ENCODE data around the gene NR3C2. TPM values are rescaled to one million over a fixed set of nuclear protein-coding genes. Genes with fewer than 3 reads are reported as not detected.

Gene NR3C2
- polyA plus RNA-seq, 1 of the 3 experiments (the other 2 are of a cell fraction) = 0.02 TPM

- H3K79me2 ChIP-seq (ENCODE audit: insufficient read depth) = no peaks in the 10 kb centered on the region; the same call in 1 of the 2 replicates
- H3K36me3 ChIP-seq (replicated peaks in 1 of 2; ENCODE audit: control insufficient read depth in 1 of 2, insufficient read depth in 2 of 2, low read length in 1 of 2) = peaks cover 3 to 24% of the 10 kb centered on the region in 2 experiments
- peaks cover 0 to 32% of the 10 kb centered on the region in 2 experiments; a peak in 2 of 4 replicates for H3K4me1 ChIP-seq (ENCODE audit: control insufficient read depth in 1 of 2, insufficient read depth in 2 of 2, low read depth in 1 of 2, low read length in 1 of 2)
- H3F3A ChIP-seq (replicated peaks; ENCODE audit: insufficient read depth) = no peaks in the 10 kb centered on the region
- POLR2A ChIA-PET = no interaction called here
- H3K9ac ChIP-seq = no peak overlapping the region
- no peak overlapping the region for H3K4me3 ChIP-seq (ENCODE audit: low read depth in 2 of 2, low read length in 1 of 2)
- no peak overlapping the region for H3K4me2 ChIP-seq
- CTCF ChIA-PET = interaction anchor here (0.7 to 2.1 kb wide), 10 partner anchors 10 to 322 kb away, joined by 3 to 6 read pairs (median 4); no protein-coding TSS in a partner anchor
- H2AFZ ChIP-seq (ENCODE audit: low read depth) = no peak overlapping the region
- peak overlapping the region in 1 of 2 experiments; percentile 60; a peak in 1 of 4 replicates for H3K27ac ChIP-seq (ENCODE audit: low read depth in 2 of 2, low read length in 1 of 2)
- 96% methylated on average over 5 of the region's 6 CpGs for WGBS (ENCODE audit: low lambda C conversion rate)
- H4K20me1 ChIP-seq (ENCODE audit: insufficient read depth) = 0 out of 2 replicates have a peak, but pooled peaks cover 7% of the 10 kb centered on the region
- TF ChIP-seq, protein P1, sequence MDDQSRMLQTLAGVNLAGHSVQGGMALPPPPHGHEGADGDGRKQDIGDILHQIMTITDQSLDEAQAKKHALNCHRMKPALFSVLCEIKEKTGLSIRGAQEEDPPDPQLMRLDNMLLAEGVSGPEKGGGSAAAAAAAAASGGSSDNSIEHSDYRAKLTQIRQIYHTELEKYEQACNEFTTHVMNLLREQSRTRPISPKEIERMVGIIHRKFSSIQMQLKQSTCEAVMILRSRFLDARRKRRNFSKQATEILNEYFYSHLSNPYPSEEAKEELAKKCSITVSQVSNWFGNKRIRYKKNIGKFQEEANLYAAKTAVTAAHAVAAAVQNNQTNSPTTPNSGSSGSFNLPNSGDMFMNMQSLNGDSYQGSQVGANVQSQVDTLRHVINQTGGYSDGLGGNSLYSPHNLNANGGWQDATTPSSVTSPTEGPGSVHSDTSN (IDR thresholded peaks at IDR 0.05) = 0 out of 2 replicates have a peak, but pooled peaks have one; percentile 17
- no peak for TF ChIP-seq EP300 (IDR thresholded peaks at IDR 0.05; ENCODE audit: borderline replicate concordance in 1 of 2, low read depth in 1 of 2, low read length in 1 of 2)
- DNase-seq = no peak
- H3K9me2 ChIP-seq = no peaks in the 10 kb centered on the region
- H3K27me3 ChIP-seq (ENCODE audit: insufficient read depth) = no peaks in the 10 kb centered on the region
- no peaks in the 10 kb centered on the region for H3K9me3 ChIP-seq
Measured at GRCh38 chr4:148067301-148067916, 374.8 kb downstream of the NR3C2 start.

GRCh38 chr4:148065075-148065474 is 377.1 kb downstream of the NR3C2 start:
- H3K36me3 ChIP-seq (replicated peaks in 1 of 2; ENCODE audit: control insufficient read depth in 1 of 2, insufficient read depth in 2 of 2, low read length in 1 of 2) = peaks cover 3 to 22% of the 10 kb centered on the region in 2 experiments
- H3K4me1 ChIP-seq (ENCODE audit: control insufficient read depth in 1 of 2, insufficient read depth in 2 of 2, low read depth in 1 of 2, low read length in 1 of 2) = peaks cover 0 to 32% of the 10 kb centered on the region in 2 experiments; a peak in 2 of 4 replicates
- no peak overlapping the region for H2AFZ ChIP-seq (ENCODE audit: low read depth)
- H3F3A ChIP-seq (replicated peaks; ENCODE audit: insufficient read depth) = no peaks in the 10 kb centered on the region
- H3K4me2 ChIP-seq = no peak overlapping the region
- no peak overlapping the region for H3K9ac ChIP-seq
- no peak for TF ChIP-seq CHD2 (IDR thresholded peaks at IDR 0.05; ENCODE audit: low read length, partially characterized antibody)
- ChIA-PET POLR2A (no interaction called here), CTCF (no interaction called here)
- H3K9me2 ChIP-seq = no peaks in the 10 kb centered on the region
- no peaks in the 10 kb centered on the region for H3K9me3 ChIP-seq
- 0 out of 2 replicates have a peak, but pooled peaks cover 7% of the 10 kb centered on the region for H4K20me1 ChIP-seq (ENCODE audit: insufficient read depth)
- no peak overlapping the region for H3K27ac ChIP-seq (ENCODE audit: low read depth in 2 of 2, low read length in 1 of 2)
- WGBS (ENCODE audit: low lambda C conversion rate) = 88% methylated on average over 5 of the region's 5 CpGs
- DNase-seq = no peak
- no peaks in the 10 kb centered on the region for H3K27me3 ChIP-seq (ENCODE audit: insufficient read depth)
- H3K4me3 ChIP-seq (ENCODE audit: low read depth in 2 of 2, low read length in 1 of 2) = no peak overlapping the region
- H3K79me2 ChIP-seq (ENCODE audit: insufficient read depth) = no peaks in the 10 kb centered on the region; the same call in 1 of the 2 replicates

DNA sequence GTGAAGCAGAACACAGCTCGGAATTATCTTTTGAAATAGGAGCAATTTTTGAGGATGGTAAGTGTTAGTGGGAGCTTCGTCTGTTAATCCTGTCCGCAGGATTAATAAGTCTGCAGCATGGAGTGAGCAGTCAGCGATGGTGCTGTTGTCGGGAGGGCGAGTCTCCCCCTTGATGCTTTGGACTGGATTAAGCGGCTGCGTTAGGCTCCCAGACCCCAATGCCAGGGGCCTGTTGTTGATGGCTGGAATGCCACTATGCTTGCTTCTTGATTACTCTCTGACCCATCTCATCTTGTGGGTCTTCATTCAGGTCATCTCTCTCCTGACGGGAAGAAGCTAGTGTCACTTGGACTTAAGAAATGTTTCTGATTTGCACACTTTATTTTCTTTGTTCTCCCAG is 377.8 kb downstream of the NR3C2 start:
- H4K20me1 ChIP-seq (ENCODE audit: insufficient read depth) = 0 out of 2 replicates have a peak, but pooled peaks cover 7% of the 10 kb centered on the region
- H3K79me2 ChIP-seq (ENCODE audit: insufficient read depth) = no peaks in the 10 kb centered on the region; the same call in 1 of the 2 replicates
- no peak overlapping the region for H2AFZ ChIP-seq (ENCODE audit: low read depth)
- H3K9ac ChIP-seq = no peak overlapping the region
- WGBS (ENCODE audit: low lambda C conversion rate) = 94% methylated on average over 9 of the region's 9 CpGs
- H3K36me3 ChIP-seq (replicated peaks in 1 of 2; ENCODE audit: control insufficient read depth in 1 of 2, insufficient read depth in 2 of 2, low read length in 1 of 2) = peaks cover 3 to 22% of the 10 kb centered on the region in 2 experiments
- no peaks in the 10 kb centered on the region for H3K27me3 ChIP-seq (ENCODE audit: insufficient read depth)
- H3K4me1 ChIP-seq (ENCODE audit: control insufficient read depth in 1 of 2, insufficient read depth in 2 of 2, low read depth in 1 of 2, low read length in 1 of 2) = peaks cover 0 to 32% of the 10 kb centered on the region in 2 experiments; a peak in 2 of 4 replicates
- POLR2A ChIA-PET = no interaction called here
- no peaks in the 10 kb centered on the region for H3K9me3 ChIP-seq
- H3K9me2 ChIP-seq = no peaks in the 10 kb centered on the region
- no peak for DNase-seq
- no peak overlapping the region for H3K27ac ChIP-seq (ENCODE audit: low read depth in 2 of 2, low read length in 1 of 2)
- H3F3A ChIP-seq (replicated peaks; ENCODE audit: insufficient read depth) = no peaks in the 10 kb centered on the region
- H3K4me2 ChIP-seq = no peak overlapping the region
- H3K4me3 ChIP-seq (ENCODE audit: low read depth in 2 of 2, low read length in 1 of 2) = no peak overlapping the region
- CTCF ChIA-PET = no interaction called here
- TF ChIP-seq, protein P2, sequence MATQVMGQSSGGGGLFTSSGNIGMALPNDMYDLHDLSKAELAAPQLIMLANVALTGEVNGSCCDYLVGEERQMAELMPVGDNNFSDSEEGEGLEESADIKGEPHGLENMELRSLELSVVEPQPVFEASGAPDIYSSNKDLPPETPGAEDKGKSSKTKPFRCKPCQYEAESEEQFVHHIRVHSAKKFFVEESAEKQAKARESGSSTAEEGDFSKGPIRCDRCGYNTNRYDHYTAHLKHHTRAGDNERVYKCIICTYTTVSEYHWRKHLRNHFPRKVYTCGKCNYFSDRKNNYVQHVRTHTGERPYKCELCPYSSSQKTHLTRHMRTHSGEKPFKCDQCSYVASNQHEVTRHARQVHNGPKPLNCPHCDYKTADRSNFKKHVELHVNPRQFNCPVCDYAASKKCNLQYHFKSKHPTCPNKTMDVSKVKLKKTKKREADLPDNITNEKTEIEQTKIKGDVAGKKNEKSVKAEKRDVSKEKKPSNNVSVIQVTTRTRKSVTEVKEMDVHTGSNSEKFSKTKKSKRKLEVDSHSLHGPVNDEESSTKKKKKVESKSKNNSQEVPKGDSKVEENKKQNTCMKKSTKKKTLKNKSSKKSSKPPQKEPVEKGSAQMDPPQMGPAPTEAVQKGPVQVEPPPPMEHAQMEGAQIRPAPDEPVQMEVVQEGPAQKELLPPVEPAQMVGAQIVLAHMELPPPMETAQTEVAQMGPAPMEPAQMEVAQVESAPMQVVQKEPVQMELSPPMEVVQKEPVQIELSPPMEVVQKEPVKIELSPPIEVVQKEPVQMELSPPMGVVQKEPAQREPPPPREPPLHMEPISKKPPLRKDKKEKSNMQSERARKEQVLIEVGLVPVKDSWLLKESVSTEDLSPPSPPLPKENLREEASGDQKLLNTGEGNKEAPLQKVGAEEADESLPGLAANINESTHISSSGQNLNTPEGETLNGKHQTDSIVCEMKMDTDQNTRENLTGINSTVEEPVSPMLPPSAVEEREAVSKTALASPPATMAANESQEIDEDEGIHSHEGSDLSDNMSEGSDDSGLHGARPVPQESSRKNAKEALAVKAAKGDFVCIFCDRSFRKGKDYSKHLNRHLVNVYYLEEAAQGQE (IDR thresholded peaks at IDR 0.05; ENCODE audit: low read depth, low read length) = no peak
- TF ChIP-seq EZH2phosphoT487 (IDR thresholded peaks at IDR 0.05; ENCODE audit: borderline replicate concordance, low read depth) (no peak), TAF1 (IDR thresholded peaks at IDR 0.05; ENCODE audit: borderline replicate concordance, low read depth, low read length) (no peak), NFIC (IDR thresholded peaks at IDR 0.05; ENCODE audit: borderline replicate concordance) (no peak), FOXJ3 (CRISPR knock-in tag; IDR thresholded peaks at IDR 0.05) (no peak)
- TF ChIP-seq, protein P3, sequence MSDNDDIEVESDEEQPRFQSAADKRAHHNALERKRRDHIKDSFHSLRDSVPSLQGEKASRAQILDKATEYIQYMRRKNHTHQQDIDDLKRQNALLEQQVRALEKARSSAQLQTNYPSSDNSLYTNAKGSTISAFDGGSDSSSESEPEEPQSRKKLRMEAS (IDR thresholded peaks at IDR 0.05; ENCODE audit: low read depth) = no peak
- TF ChIP-seq, protein P4, sequence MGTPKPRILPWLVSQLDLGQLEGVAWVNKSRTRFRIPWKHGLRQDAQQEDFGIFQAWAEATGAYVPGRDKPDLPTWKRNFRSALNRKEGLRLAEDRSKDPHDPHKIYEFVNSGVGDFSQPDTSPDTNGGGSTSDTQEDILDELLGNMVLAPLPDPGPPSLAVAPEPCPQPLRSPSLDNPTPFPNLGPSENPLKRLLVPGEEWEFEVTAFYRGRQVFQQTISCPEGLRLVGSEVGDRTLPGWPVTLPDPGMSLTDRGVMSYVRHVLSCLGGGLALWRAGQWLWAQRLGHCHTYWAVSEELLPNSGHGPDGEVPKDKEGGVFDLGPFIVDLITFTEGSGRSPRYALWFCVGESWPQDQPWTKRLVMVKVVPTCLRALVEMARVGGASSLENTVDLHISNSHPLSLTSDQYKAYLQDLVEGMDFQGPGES (IDR thresholded peaks at IDR 0.05; ENCODE audit: low read depth, low read length) = no peak
- TF ChIP-seq, protein P5, sequence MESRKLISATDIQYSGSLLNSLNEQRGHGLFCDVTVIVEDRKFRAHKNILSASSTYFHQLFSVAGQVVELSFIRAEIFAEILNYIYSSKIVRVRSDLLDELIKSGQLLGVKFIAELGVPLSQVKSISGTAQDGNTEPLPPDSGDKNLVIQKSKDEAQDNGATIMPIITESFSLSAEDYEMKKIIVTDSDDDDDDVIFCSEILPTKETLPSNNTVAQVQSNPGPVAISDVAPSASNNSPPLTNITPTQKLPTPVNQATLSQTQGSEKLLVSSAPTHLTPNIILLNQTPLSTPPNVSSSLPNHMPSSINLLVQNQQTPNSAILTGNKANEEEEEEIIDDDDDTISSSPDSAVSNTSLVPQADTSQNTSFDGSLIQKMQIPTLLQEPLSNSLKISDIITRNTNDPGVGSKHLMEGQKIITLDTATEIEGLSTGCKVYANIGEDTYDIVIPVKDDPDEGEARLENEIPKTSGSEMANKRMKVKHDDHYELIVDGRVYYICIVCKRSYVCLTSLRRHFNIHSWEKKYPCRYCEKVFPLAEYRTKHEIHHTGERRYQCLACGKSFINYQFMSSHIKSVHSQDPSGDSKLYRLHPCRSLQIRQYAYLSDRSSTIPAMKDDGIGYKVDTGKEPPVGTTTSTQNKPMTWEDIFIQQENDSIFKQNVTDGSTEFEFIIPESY (IDR thresholded peaks at IDR 0.05; ENCODE audit: borderline replicate concordance, low read depth) = no peak

Data from SK-N-SH (cell line).